D721Med (cell line): ENCODE data around the gene GABRG3.

Experiments used
- DNase-seq: peaks from one replicate; pipeline ENCODE4 v3.0.0; 2011; ENCODE audit warnings: low spot score; ENCODE audit not compliant: insufficient read length
- FAIRE-seq: peaks from 2 replicates; lab custom pipeline; 2011; peaks lifted over from hg19 to GRCh38; lab: Jason Lieb, UNC
- CTCF ChIP-seq: IDR thresholded peaks from 2 replicates; pipeline ENCODE4 v1.5.1; 2012; ENCODE audit warnings: mild to moderate bottlenecking, control low read depth; ENCODE audit not compliant: insufficient read depth; ENCODE audit errors: missing control alignments

GABRG3 gene

GRCh38 chr15:27256446-27256845, 285.5 kb downstream of the GABRG3 start:
- TF ChIP-seq CTCF, result no peak
- DNase-seq (no peak), FAIRE-seq (no peak)

- no peak for DNase-seq
- no peak for FAIRE-seq
- TF ChIP-seq CTCF, result no peak
Measured at GRCh38 chr15:27258287-27258686, 287.3 kb downstream of the GABRG3 start.

- FAIRE-seq (no peak), DNase-seq (no peak)
- TF ChIP-seq CTCF, result no peak
Measured at GRCh38 chr15:27260523-27260922, 289.5 kb downstream of the GABRG3 start.

GRCh38 chr15:27268923-27269322, 297.9 kb downstream of the GABRG3 start:
- DNase-seq (no peak), FAIRE-seq (no peak)
- TF ChIP-seq CTCF, result no peak

- DNase-seq, result no peak
- no peak for FAIRE-seq
- no peak for TF ChIP-seq CTCF
Measured at GRCh38 chr15:27271258-27271657, 300.3 kb downstream of the GABRG3 start.

GRCh38 chr15:27272427-27272826, 301.4 kb downstream of the GABRG3 start:
- no peak for FAIRE-seq
- no peak for TF ChIP-seq CTCF

GRCh38 chr15:27273506-27273905, 302.5 kb downstream of the GABRG3 start:
- DNase-seq (no peak), FAIRE-seq (no peak)
- no peak for TF ChIP-seq CTCF

More at GRCh38 chr15:27272427-27272826, 301.4 kb downstream of the GABRG3 start:
- no peak for DNase-seq
